HCT116 (cell line): Measurements from ENCODE around the gene PCSK6.

ENCODE experiments used
- EZH2 ChIP-seq: fragments of 200-600 bp; sonication (generic); IDR thresholded peaks from 2 replicates; pipeline ENCODE4 v1.6.1; 2017; ENCODE audit warnings: antibody characterized with exemption, mixed run types
- EZH2phosphoT487 ChIP-seq: fragments of 200-600 bp; IDR thresholded peaks from 2 replicates; pipeline ENCODE4 v1.6.1; 2018; ENCODE audit warnings: antibody characterized with exemption, borderline replicate concordance
- POLR2A ChIP-seq: IDR thresholded peaks from 2 replicates; pipeline ENCODE4 v1.7.0; 2011; ENCODE audit warnings: borderline replicate concordance; ENCODE audit not compliant: insufficient read depth, insufficient read length; ENCODE audit errors: extremely low read depth
- POLR2AphosphoS5 ChIP-seq: IDR thresholded peaks from 2 replicates; pipeline ENCODE4 v1.6.1; 2011; ENCODE audit warnings: mild to moderate bottlenecking, low read depth, low read length, moderate library complexity
- RAD21 ChIP-seq: IDR thresholded peaks from 2 replicates; pipeline ENCODE4 v1.6.1; 2012; ENCODE audit warnings: low read depth, mild to moderate bottlenecking
- SIN3A ChIP-seq: IDR thresholded peaks from 2 replicates; pipeline ENCODE4 v1.6.1; 2012; ENCODE audit warnings: low read depth
- SP1 ChIP-seq: IDR thresholded peaks from 2 replicates; pipeline ENCODE4 v1.6.1; 2012; ENCODE audit warnings: low read depth
- YY1 ChIP-seq: IDR thresholded peaks from 2 replicates; pipeline ENCODE4 v1.6.1; 2011; ENCODE audit warnings: low read length, low read depth, moderate library complexity, mild to moderate bottlenecking; ENCODE audit not compliant: insufficient replicate concordance; ENCODE audit errors: extremely low read depth
- ZFX ChIP-seq: fragments of 450-650 bp; IDR thresholded peaks from 2 replicates; pipeline ENCODE4 v1.6.1; 2017
- TF ChIP-seq, protein P1 (sequence below), 3 experiments: fragments of 200-600 bp in 1 of 3; sonication (generic) in 1 of 3; IDR thresholded peaks in 2 of 3; conservative IDR thresholded peaks in 1 of 3; 2 replicates each; pipeline ENCODE4 v1.5.1; 2012 to 2017; ENCODE audit warnings: low read depth in 2 of 3, low read length in 2 of 3, antibody characterized with exemption in 1 of 3, borderline replicate concordance in 1 of 3, control low read depth in 1 of 3, mild to moderate bottlenecking in 1 of 3, mixed read lengths in 1 of 3, mixed run types in 1 of 3, moderate library complexity in 1 of 3; ENCODE audit not compliant: insufficient read depth in 1 of 3
- TF ChIP-seq, protein P2 (sequence below): IDR thresholded peaks from 2 replicates; pipeline ENCODE4 v1.6.1; 2012
- TF ChIP-seq, protein P3 (sequence below): IDR thresholded peaks from 2 replicates; pipeline ENCODE4 v1.6.1; 2012; ENCODE audit warnings: low read depth
- TF ChIP-seq, protein P4 (sequence below): IDR thresholded peaks from 2 replicates; pipeline ENCODE4 v1.6.1; 2012

DNA sequence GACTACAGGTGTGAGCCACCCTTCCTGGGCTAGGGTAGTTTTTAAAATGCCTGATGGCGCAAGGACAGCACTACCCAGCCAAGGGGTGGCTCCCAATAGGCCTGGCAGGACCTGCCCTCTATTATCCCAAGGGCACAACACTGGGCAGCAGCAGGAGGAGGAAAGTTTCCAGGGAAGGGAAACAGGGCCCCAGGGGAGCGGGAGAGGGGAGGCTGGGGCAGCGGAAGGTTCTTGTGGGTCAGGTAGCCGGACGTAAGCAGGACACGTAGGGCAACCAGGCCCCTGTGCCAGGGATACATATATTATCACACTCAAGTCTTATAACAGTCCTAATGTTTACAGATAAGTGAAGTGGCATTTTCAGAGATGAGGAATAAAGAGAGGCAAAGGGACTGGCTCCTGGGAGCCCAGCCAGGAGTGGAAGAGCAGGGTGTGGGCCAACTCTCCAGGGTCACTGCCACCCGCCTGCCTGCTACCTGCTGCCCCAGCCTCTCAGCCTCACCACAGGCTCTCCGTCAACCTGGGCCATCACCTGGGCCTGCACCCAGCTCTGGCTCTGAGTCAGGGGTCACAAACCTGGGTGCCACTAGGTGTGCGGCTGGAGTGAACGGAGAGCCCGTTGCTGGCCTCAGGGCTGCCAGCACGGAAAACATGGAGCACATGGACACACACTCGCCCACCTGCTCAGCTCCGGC is 121.3 kb downstream of the PCSK6 start:
- TF ChIP-seq SP1, result no peak
- TF ChIP-seq, protein P1, sequence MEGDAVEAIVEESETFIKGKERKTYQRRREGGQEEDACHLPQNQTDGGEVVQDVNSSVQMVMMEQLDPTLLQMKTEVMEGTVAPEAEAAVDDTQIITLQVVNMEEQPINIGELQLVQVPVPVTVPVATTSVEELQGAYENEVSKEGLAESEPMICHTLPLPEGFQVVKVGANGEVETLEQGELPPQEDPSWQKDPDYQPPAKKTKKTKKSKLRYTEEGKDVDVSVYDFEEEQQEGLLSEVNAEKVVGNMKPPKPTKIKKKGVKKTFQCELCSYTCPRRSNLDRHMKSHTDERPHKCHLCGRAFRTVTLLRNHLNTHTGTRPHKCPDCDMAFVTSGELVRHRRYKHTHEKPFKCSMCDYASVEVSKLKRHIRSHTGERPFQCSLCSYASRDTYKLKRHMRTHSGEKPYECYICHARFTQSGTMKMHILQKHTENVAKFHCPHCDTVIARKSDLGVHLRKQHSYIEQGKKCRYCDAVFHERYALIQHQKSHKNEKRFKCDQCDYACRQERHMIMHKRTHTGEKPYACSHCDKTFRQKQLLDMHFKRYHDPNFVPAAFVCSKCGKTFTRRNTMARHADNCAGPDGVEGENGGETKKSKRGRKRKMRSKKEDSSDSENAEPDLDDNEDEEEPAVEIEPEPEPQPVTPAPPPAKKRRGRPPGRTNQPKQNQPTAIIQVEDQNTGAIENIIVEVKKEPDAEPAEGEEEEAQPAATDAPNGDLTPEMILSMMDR (IDR thresholded peaks at IDR 0.05 in 2 of 3, conservative IDR thresholded peaks at IDR 0.05 in 1 of 3; ENCODE audit: borderline replicate concordance in 1 of 3, insufficient read depth in 1 of 3, low read depth in 2 of 3, low read length in 2 of 3), result no peak
- no peak for TF ChIP-seq POLR2A
- TF ChIP-seq, protein P2, sequence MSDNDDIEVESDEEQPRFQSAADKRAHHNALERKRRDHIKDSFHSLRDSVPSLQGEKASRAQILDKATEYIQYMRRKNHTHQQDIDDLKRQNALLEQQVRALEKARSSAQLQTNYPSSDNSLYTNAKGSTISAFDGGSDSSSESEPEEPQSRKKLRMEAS, result no peak
- TF ChIP-seq ZFX, result no peak
- TF ChIP-seq, protein P3, sequence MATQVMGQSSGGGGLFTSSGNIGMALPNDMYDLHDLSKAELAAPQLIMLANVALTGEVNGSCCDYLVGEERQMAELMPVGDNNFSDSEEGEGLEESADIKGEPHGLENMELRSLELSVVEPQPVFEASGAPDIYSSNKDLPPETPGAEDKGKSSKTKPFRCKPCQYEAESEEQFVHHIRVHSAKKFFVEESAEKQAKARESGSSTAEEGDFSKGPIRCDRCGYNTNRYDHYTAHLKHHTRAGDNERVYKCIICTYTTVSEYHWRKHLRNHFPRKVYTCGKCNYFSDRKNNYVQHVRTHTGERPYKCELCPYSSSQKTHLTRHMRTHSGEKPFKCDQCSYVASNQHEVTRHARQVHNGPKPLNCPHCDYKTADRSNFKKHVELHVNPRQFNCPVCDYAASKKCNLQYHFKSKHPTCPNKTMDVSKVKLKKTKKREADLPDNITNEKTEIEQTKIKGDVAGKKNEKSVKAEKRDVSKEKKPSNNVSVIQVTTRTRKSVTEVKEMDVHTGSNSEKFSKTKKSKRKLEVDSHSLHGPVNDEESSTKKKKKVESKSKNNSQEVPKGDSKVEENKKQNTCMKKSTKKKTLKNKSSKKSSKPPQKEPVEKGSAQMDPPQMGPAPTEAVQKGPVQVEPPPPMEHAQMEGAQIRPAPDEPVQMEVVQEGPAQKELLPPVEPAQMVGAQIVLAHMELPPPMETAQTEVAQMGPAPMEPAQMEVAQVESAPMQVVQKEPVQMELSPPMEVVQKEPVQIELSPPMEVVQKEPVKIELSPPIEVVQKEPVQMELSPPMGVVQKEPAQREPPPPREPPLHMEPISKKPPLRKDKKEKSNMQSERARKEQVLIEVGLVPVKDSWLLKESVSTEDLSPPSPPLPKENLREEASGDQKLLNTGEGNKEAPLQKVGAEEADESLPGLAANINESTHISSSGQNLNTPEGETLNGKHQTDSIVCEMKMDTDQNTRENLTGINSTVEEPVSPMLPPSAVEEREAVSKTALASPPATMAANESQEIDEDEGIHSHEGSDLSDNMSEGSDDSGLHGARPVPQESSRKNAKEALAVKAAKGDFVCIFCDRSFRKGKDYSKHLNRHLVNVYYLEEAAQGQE, result no peak
- no peak for TF ChIP-seq EZH2phosphoT487
- TF ChIP-seq POLR2AphosphoS5, result no peak
- no peak for TF ChIP-seq SIN3A
- no peak for TF ChIP-seq YY1
- TF ChIP-seq, protein P4, sequence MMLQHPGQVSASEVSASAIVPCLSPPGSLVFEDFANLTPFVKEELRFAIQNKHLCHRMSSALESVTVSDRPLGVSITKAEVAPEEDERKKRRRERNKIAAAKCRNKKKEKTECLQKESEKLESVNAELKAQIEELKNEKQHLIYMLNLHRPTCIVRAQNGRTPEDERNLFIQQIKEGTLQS, result no peak
- TF ChIP-seq RAD21, result no peak
- no peak for TF ChIP-seq EZH2
